T-helper 9 cell (primary cell): ENCODE data around the gene MB21D2.
"Not testable (repeated sequence)": the region's sequence is repeated elsewhere in the genome, so short reads cannot be mapped to it uniquely, and the experiment has no call there.

Experiments used
- DNase-seq: peaks from one replicate; pipeline ENCODE4 v3.0.0-alpha.2; 2020
- total RNA-seq, 2 donors: gene quantifications; one replicate each; lab custom pipeline; 2026; lab: John Stamatoyannopoulos, UW

MB21D2 gene, protein sequence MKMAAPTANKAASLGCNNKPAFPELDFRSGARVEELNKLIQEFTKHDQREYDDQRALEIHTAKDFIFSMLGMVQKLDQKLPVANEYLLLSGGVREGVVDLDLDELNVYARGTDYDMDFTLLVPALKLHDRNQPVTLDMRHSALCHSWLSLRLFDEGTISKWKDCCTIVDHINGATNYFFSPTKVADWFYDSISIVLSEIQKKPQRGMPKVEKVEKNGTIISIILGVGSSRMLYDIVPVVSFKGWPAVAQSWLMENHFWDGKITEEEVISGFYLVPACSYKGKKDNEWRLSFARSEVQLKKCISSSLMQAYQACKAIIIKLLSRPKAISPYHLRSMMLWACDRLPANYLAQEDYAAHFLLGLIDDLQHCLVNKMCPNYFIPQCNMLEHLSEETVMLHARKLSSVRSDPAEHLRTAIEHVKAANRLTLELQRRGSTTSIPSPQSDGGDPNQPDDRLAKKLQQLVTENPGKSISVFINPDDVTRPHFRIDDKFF
- 24.4 to 45.4 reads per million in 2 donors for total RNA-seq

DNA sequence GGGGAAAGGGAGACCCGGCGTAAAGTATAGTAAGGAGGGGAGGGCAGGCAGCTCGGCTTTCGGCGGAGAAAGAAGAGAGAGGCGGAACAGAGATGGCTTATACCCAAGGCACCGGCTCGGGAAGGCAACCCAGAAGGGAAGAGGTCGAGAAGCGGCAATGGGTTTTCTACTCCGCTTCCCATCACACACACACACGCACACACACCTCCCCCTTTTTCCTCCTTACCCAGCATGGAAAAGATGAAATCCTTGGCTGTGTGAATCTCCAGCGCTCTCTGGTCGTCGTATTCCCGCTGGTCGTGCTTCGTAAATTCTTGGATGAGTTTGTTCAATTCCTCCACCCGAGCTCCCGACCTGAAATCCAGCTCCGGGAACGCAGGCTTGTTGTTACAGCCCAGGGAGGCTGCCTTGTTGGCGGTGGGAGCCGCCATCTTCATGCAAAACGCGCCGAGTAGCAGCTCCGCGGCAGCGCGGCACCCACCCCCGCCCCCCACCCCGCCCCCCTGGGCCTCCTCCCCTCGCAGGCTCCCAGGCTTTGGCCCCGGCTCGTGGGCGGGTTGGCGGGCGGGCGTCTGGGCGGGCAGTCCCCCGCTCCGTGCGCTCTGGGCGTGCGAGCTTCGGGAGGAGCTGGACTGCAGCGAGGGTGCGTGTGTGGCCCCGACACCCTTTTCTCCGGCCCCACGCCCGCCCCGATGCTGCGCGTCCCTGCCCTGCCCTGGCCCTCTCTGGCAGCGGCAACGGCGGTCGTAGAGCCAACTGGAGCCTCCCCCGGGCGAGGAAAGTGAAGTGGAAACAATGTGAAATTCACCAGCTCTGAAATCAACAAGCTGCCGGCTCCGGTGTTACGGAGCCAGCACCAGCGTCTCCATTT is at the start of gene MB21D2:
TSS of gene MB21D2 (minus strand) at position 453 of the 871 bp plus-strand sequence. CDS start at position 437, 16 bp downstream.
- DNase-seq, result peak; percentile 54

DNA sequence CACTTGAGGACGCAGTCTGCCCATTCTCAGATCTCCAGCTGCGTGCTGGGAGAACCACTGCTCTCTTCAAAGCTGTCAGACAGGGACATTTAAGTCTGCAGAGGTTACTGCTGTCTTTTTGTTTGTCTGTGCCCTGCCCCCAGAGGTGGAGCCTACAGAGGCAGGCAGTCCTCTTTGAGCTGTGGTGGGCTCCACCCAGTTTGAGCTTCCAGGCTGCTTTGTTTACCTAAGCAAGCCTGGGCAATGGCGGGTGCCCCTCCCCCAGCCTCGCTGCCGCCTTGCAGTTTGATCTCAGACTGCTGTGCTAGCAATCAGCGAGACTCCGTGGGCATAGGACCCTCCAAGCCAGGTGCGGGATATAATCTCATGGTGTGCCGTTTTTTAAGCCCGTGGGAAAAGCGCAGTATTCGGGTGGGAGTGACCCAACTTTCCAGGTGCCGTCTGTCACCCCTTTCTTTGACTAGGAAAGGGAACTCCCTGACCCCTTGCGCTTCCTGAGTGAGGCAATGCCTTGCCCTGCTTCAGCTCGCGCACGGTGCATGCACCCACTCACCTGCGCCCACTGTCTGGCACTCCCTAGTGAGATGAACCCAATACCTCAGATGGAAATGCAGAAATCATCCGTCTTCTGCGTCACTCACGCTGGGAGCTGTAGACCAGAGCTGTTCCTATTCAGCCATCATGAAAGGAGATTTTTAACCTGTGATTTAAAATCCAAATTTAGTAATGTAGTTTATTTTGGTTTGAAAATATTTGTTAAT is 47.5 kb upstream of the MB21D2 start:
- DNase-seq, result not testable (repeated sequence)

DNA sequence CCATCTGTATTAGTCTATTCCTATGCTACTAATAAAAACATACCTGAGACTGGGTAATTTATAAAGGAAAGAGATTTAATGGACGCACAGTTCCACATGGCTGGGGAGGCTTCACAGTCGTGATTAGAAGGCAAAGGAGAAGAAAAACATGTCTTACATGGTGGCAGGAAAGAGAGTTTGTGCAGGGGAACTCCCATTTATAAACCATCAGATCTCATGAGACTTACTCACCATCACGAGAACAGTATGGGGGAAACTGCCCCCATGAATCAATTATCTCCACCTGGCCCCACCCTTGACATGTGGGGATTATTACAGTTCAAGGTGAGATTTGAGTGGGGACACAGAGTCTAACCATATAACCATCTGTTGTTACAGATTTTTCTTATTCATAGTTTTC is 42.1 kb upstream of the MB21D2 start:
- no peak for DNase-seq

DNA sequence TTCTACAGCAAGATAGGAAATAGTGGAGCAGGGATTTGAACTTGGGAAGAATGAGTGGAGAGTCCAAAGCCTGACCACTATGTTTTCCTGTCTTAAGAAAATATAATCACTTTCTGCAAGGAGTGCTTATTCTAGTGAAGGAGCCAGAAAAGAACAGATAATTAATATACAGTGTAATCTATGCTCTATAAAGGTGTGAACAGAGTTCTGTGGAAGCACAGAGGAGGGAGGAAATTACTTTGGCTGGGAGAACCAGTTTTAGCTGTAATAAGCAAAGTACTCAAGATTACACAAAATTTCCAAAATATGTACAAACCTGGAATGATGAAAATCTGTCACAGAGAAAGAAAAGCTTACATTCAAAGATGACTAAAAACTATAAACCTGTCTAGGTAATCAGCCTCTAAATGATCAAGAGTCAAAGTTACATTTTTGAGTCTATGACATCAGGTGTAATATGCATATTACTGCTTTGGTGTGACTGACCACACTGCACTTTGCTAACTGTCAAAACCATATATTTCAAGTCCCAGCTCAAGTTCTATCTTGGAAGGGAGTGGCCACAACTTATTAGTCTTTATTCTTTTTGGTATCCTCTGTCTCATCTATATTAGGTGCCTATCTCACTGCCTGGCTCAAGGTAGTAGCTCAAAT is 40.7 kb upstream of the MB21D2 start:
- DNase-seq, result no peak

DNA sequence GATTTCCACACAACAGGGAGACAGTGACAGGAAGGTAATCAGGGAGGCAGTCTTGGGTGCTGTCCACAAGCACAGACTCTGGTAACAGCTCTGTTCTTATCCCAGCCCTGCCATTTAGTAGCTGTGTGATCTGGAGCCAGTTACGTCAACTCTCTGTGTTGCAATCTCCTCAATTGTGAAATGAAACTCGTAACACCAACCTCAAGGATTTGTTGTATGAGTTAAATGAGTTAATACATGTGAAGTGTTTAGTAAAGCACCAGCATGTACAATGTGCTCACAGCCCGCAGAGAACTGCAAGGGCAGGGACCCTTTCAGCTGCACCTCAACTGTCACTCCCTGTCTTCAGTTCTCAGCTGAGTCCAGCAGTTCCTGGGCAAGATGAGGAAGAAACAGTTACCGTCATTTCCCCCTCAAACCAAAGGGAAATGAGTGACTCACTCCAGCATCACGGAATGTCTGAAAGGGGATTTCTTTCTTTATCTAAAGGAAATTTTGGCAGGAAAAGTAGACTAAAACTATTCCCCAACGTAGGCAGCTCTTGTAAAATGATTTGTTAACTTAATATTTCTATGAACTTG is 39.9 kb upstream of the MB21D2 start:
- DNase-seq, result no peak

DNA sequence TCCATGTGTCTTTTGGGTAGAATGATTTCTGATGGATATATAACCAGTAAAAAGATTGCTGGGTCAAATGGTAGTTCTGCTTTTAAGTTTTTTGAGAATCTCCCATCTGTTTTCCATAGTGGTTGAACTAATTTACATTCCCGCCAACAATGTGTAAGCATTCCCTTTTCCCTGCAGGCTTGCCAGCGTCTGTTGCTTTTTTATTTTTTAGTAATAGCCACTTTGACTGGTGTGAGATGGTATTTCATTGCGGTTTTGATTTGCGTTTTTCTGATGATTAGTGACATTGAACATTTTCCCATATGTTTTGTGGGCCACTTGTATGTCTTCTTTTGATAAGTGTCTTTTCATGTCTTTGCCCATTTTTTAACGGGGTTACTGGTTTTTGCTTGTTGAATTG is 36.3 kb upstream of the MB21D2 start:
- DNase-seq, result no peak

DNA sequence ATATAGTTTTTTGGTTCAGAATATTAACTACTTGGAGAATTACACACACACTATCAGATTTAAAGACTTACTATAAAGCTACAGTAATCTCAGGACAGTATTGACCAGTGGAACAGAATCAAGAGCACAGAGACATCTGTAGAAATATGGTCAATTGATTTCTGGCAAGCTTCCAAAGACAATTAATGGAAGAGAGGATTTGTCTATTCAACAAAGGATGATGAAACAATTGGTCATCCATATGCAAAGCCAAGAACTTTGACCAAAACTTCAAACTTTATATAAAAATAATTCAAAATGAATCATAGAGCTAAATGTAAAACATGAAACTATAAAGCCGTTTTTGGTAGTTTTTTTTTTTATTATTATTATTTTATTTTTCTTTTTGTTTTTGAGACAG is 29.8 kb upstream of the MB21D2 start:
- DNase-seq, result no peak

DNA sequence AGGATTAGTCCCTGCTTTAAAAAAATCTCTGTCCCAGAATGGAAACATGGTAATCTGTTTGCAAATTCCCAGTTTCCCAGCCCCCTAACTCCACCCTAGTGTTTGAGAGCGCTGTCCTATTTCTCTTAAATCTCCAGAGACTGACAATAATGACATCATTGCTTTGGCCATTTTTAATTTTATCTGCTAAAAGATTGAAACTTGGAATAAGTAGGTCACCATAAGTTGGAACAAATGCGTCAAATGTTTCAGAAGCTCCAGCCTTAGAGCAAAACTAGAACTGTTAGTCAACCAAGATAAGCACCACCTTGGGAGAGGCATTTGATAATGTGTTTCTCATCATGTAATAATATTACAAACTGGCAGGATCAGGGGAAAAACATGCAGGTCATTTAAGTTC is 25.7 kb upstream of the MB21D2 start:
- DNase-seq, result no peak

DNA sequence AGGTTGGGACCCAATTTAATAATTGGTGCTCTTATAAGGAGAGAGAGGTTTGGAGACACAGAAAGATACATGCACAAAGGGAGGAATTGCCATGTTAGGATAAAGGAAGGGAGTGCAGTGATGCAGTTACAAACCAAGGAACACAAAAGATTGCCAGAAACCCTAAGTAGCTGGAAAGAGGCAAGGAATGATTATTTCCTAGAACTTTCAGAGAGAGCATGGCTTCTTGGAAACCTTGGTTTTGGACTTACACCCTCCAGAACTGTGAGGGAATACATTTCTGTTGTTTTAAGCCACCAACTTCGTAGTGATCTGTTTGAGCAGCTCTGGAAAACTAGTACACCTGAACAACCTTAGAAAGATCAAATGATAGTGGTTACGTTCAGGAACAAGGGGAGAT is 25.0 kb upstream of the MB21D2 start:
- DNase-seq, result no peak

DNA sequence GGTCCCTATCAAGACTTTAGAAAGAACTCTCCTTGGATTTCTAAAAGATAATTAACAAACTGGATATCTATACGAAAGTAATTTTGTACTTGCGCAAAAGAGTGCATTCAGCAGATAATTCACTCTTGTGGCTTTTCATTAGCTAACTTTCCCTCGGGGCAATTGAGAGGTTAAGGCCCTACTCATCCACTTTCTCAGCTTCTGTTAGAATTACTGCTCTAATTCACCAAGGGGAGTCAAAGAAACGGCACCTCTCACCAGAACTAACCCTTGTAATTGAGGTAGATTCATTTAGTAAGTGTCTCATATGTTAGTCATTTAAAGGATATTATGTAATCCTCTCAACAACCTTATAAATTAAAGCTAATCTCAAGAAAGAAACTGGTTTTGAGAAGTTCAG is 22.5 kb upstream of the MB21D2 start:
- DNase-seq, result no peak

DNA sequence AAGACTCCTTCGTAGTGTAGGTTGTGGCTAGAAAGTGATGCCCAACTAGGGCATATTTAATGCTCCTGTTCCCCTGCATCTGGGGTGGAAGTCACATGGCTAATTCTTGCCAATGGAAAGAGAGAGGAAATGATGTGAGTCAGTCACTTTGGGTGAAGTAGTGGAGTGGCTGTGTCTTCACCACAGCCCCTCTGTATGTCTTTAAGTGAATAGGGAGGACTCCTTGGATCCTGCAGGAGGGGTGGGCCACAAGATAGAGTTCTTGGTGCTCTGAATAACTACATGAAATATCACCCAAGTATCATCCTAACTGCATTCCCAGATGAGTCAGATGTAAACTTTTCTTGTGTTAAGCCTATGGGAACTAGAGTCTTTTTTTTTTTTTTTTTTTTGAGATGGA is 17.8 kb upstream of the MB21D2 start:
- DNase-seq, result no peak

DNA sequence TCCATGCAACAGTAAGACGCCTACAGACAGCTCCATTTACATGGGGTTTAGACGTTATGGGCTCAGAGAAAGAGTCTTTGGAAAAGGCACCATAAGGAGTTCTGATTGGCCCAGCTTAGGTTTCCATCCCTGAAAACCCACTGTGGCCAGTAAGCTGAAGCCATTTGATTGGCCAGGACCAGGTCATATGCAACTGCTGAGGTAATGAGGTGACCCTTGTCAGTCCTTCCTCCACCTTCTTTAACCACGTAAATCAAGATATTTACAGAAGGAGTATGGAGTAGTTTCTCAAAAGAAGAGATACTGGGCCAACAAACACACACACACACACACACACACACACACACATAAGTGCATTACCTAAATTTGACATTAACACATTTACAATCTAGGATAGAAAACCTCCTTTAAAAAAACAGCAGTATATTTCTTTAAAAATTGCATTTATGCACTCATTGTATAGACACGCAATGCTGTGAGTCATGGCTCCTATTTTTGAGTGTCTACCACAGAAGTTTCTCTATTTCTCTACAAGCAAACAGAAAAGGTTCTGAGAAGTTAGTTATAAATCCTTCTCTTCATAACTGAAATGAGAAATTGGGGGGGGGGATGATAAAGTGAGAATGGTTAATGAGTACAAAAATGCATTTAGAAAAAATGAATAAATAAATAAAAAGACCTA is 16.3 kb upstream of the MB21D2 start:
- no peak for DNase-seq

DNA sequence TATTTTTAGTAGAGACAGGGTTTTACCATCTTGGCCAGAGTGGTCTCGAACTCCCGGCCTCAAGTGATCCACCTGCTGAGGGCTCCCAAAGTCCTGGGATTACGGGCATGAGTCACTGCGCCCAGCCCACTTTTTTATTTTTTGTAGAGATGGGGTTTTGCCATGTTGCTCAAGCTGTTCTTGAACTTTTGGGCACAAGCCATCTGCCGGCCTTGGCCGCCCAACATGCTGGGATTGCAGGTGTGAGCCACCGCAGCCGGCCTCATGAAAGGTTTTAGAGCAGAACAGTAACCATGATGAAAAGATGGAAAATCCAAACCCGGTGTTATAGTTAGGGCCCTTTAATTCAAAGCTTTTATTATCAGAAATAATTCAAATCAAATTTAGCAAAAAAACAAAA is 15.6 kb upstream of the MB21D2 start:
- DNase-seq, result no peak

DNA sequence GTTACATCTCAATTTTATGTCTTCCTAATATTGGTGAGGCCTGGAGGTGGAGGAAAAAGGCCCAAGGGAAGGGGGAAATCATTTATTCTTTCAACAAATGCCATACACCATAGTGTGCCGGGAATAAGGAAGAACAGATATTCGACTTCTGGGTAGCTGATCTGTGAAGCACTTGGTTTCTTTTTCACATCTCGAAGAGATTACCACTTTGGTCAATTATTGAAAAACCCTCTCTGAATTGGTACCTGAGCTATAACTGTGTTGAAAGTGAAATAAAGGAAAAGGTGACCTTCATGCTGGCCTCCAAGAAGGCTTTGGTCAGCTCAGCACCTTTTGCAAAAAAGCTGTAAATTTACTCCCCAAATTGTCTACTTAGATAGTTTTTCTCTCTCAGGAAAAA is 14.2 kb upstream of the MB21D2 start:
- no peak for DNase-seq

DNA sequence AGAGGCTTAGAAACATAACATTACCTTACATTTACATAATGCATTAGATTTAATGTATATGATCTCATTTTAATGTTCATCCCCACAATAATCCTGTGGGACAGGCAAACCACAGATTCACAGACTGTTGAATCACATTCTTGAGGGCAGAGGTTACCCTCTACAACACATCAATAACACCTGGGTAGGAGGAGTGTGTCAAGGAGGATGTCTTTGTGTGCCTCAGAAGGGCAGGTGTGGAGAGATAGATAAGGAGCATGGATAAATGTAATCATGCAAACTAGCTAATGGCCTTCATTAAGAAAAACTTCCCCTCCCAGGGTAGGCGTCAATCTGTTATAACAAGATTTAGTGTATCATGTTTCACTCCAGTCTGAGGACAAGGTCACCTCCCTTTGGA is 12.9 kb upstream of the MB21D2 start:
- DNase-seq, result no peak

DNA sequence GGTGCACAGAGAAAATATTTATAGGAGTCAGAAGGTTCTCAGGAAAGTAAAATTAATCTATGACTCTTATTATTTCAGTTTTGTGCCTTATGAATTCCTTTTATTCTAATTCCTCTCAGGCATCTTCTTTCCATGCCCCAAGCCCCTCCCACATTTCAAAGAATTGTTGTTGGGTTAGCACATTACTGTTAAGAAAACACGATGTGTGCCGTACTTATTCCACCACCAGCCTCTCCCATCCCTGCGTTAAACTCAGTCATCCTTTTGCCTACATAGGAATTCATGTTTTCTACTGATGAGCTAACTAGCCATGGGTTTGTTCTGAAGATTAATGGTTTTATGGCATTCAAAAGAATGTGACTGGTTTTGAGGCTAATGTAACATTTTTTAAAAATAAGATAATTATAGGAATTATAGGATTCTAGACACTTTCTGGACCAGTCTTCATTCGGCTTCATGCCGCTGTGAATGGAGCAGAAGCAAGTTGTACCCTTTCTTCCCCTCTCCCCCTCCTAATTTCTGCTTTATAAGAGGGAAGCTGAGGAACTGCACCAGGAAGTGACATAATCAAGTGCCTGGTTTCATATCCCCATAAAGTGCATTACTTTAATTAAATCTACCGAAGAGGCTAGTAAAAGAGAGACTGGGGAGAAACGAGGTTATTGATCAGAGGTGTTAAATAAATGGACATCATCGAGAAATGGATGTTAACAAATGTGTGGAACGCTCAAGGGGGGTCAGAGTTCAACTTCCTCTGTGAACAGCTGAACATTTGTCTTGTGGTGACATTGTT is 12.3 kb upstream of the MB21D2 start:
- no peak for DNase-seq

DNA sequence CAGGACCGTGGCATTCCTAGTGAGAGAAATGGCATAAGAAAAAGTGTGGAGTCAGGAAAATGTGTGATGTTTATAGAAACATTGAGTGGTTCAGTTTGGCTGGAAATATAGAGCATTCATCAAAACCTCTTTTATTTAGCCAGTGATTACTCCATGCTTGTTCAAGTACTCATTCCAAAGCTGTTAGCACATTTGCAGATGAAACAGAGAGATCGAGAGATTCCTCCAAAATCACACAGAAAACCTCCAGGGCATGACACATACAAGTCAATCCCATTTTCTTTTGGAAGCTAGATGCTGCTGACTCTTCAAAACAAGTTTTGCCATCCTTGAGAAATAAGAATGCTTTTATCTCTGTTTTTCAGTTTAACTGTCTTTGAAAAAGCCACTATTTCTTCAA is 11.5 kb upstream of the MB21D2 start:
- no peak for DNase-seq

DNA sequence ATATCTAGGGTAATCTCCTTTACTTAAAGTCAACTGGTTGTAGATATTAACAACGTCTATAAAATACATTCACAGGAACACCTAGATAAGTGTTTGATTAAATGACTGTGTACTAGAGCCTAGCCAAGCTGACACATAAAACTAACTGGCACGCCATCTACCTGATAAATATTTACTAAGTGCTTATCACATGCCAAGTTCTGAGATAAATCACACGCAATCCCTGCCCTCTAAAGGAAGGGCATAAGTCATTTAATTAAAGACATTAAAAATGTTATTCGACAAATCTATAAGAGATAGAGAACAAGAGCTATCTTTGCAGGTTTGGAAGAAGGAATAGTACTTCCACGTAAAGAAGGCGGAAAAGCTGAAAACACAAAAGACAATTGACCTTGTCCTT is 11.1 kb upstream of the MB21D2 start:
- DNase-seq, result no peak

DNA sequence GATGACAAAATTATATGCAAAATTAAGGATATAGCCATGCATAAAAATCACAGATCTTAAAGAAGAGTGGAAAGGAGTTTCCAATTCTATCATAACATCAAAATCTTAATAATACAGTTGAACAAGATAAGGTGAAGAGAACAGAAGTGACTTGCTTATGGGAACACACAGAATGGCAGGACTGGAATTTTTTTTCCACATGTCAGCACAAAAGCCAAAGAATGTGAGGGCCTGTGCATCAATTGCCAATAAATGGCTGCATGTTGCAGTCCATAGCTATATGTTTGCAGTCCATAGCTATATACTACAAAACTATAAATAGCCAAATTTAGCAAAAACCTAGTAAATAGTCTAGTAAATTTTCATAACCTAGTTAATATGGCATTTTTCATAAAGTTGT is 10.4 kb upstream of the MB21D2 start:
- DNase-seq, result no peak

DNA sequence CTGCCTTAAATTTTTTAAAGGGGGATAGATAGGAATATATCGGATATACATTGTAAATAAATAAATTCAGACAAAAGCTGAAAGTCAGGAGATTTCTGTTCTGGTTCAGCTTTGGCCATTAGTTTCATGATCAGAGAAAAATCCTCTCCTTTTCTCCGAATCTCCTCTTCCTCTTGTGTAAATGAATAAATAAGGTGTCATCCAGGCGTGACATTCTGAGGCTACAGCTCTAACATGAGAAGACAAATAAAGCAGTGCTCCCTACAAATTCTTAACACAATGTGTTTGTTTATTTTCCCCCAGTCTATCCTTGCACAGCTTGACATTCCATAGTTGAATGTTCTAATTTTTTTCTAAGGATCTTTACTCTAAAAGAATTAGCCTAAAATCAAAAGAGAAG is 9.4 kb upstream of the MB21D2 start:
- no peak for DNase-seq

DNA sequence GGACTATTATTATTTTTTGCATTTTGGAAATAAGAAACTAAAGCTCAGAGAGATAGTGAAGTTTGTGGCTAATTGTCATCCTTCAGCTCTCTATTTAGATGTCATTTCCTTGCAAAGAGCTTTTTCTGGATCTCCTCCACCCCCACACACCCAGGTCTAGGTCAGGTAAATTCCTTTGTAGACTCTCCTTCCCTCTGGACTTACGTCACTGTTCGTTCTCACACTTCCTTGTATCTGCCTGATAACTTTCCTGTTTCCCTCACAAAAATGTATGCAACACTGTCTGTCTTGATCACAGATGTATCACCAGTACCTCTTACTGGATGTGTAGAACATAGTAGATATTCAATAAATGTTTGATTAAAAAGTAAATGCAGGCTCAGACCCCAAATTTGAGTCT is 6.1 kb upstream of the MB21D2 start:
- DNase-seq, result no peak
